LHCN-M2 (cell line): ENCODE data around the gene CRYGC. TPM values are rescaled to one million over a fixed set of nuclear protein-coding genes. Genes with fewer than 3 reads are reported as not detected.
"Not testable (repeated sequence)": the region's sequence is repeated elsewhere in the genome, so short reads cannot be mapped to it uniquely, and the experiment has no call there.

ENCODE experiments used
- DNase-seq: peaks from one replicate; pipeline ENCODE4 v3.0.0-alpha.2; 2012; ENCODE audit warnings: low read depth
- total RNA-seq: library from RNA; depleted of rRNA; stranded (reverse); fragments of >200 nt; gene quantifications from 2 replicates; pipeline ENCODE4 v1.2.3, GENCODE V29; 2014

The CRYGC gene
- total RNA-seq, 1 experiment from 2014 or later: not detected

- DNase-seq: no peak
Measured at GRCh38 chr2:208136716-208137094, 7.1 kb upstream of the CRYGC start.

- no peak for DNase-seq
Measured at GRCh38 chr2:208135794-208136715, 6.4 kb upstream of the CRYGC start.

- DNase-seq: no peak
Measured at GRCh38 chr2:208134928-208135586, 5.4 kb upstream of the CRYGC start.

- no peak for DNase-seq
Measured at GRCh38 chr2:208130712-208131110, 1.1 kb upstream of the CRYGC start.

- no peak for DNase-seq
Measured at GRCh38 chr2:208128136-208128535, 1.5 kb downstream of the CRYGC start.

GRCh38 chr2:208127090-208127489 lies 2.5 kb downstream of the CRYGC start:
- no peak for DNase-seq

- DNase-seq: no peak
Measured at GRCh38 chr2:208125251-208125650, 4.4 kb downstream of the CRYGC start.

GRCh38 chr2:208124013-208124715 lies 5.5 kb downstream of the CRYGC start, which contains the start of gene CRYGD:
CRYGD (minus strand) TSS chr2:208124524; CDS start chr2:208124473, 51 bp downstream.
- not testable (repeated sequence) for DNase-seq

GRCh38 chr2:208122248-208122647 lies 7.4 kb downstream of the CRYGC start:
- no peak for DNase-seq

GRCh38 chr2:208118918-208119317 lies 10.7 kb downstream of the CRYGC start:
- DNase-seq: no peak

GRCh38 chr2:208117390-208117789 lies 12.2 kb downstream of the CRYGC start:
- DNase-seq: not testable (repeated sequence)

GRCh38 chr2:208112969-208113368 lies 16.7 kb downstream of the CRYGC start:
- no peak for DNase-seq

GRCh38 chr2:208112273-208112745 lies 17.3 kb downstream of the CRYGC start:
- not testable (repeated sequence) for DNase-seq

GRCh38 chr2:208103616-208104015 lies 26.0 kb downstream of the CRYGC start:
- no peak for DNase-seq

- DNase-seq: peak; percentile 25
Measured at GRCh38 chr2:208101716-208102631, 27.7 kb downstream of the CRYGC start.

- no peak for DNase-seq
Measured at GRCh38 chr2:208099682-208100470, 29.8 kb downstream of the CRYGC start.

- DNase-seq: not testable (repeated sequence)
Measured at GRCh38 chr2:208098701-208099100, 30.9 kb downstream of the CRYGC start.

GRCh38 chr2:208098267-208098666 lies 31.4 kb downstream of the CRYGC start:
- DNase-seq: no peak

GRCh38 chr2:208097801-208098200 lies 31.8 kb downstream of the CRYGC start:
- peak; percentile 22 for DNase-seq

GRCh38 chr2:208097313-208097712 lies 32.3 kb downstream of the CRYGC start:
- no peak for DNase-seq
